Jurkat, Clone E6-1 (cell line): ENCODE results near the gene C3.

Experiments used
- DNase-seq: peaks from one replicate; pipeline ENCODE4 v3.0.0-alpha.2; 2011; ENCODE audit warnings: low read depth, low spot score
- H3K4me3 ChIP-seq: 2 replicates; pipeline ENCODE4 v1.5.1; 2011; ENCODE audit warnings: mild to moderate bottlenecking, low read length, control low read depth, moderate library complexity

Gene C3

DNA sequence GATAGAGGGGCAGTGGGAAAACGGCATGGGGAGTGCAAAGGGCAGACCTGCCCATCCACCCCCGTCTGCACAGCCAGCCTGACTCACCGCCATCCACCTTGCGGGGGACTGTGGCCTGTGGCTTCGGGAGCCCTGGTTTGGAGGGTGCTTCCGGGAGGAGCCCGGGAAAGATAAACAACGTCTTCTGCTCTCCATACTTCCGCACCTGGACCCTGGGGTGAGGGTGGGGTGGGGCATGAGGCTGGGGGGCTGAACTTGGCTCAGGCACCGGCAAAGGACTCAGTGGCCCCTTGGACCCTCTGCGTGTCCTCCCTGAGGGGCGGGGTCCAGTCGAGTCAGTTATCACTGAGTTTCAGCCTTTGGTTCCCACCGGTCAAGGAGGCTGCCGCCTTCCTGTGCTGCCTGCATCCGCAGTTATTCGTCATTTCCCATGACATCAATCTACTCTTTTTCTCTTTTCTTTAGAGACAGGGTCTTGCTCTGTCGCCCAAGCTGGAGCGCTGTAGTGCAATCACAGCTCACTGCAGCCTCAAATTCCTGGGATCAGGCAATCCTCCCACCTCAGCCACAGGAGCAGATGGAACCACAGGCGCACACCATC lies 13.7 kb upstream of the C3 start:
- no peak overlapping the region for H3K4me3 ChIP-seq
- no peak for DNase-seq

DNA sequence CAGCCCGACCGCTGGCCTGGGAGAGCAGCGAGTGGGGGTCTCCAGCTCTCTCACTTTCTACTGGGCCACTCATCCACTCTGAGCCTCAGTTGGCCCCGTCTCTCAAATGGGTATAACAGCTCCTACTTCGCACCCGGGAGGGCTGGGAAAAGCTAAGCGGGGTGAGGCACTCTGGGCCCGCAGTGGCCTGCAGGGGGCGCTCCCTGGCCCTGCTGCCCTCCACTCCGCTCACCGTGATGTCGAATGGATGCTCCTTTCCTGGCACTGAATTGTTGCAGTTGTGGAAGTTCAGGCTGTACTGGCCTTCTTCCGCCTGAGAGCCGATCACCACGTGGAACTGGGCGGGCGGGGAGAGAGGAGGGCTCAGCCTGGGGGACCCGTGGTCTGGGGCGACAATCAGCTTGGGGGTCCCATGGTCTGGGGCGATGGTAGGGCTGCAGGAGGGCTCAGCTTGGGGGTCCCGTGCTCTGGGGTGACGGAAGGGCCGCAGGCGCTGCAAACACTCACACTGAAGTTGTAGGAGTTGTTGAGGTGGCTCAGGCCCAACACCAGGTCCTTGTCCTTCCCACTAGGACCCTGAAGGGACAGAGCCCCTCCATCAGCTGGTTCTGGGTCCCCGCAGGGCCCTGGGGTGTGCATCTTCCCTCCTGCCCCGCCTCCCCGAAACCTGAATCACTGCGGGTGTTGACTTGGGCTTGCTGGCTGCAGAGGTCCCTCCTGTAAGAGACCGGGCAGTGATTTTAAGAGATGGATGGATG lies 13.1 kb upstream of the C3 start:
- no peak overlapping the region for H3K4me3 ChIP-seq
- DNase-seq = no peak

DNA sequence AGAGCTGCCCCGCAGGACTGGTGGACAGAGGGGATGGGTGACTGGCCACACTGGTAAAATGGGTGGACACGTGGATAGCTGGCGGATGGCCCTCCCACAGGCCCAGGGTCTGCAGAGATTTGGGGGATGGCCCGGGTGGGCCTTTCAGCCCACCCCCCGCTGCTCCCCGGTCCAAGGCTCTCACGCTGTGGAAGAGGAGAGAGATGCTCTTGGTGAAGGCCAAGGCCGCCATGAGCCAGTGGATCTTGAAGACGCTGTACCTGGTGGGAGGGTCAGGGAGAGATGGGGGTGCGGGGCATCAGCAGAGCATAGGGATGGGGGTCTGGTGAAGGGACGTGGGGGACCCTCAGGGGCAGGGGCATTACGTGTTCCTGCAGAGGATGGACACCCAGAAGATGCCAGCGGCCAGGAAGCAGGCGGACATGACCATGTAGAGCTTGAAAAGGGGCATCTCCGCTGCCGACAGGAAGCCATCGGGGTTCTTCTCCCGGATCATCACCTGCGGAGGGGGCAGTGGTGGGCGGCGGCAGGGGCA lies 12.4 kb upstream of the C3 start:
- H3K4me3 ChIP-seq = no peak overlapping the region
- DNase-seq = no peak

DNA sequence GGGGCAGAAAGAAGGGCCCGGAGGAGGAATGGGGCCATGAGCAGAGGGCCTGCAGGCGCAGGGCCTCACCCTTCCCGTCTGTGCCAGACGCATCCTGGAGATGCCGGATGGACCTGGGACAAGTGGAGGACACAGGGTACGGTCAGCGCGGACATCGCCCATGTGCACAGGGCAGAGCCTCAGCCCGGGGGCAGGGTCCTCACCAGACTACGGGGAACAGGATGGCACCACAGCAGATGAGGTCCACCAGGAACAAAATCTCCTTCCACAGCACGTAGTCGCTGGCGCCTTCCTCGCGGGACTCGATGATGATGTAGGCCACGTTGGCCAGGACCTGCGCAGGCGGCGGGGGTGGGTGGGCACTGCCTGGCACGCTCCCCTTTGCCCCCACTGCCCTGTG lies 11.4 kb upstream of the C3 start:
- no peak overlapping the region for H3K4me3 ChIP-seq
- no peak for DNase-seq

DNA sequence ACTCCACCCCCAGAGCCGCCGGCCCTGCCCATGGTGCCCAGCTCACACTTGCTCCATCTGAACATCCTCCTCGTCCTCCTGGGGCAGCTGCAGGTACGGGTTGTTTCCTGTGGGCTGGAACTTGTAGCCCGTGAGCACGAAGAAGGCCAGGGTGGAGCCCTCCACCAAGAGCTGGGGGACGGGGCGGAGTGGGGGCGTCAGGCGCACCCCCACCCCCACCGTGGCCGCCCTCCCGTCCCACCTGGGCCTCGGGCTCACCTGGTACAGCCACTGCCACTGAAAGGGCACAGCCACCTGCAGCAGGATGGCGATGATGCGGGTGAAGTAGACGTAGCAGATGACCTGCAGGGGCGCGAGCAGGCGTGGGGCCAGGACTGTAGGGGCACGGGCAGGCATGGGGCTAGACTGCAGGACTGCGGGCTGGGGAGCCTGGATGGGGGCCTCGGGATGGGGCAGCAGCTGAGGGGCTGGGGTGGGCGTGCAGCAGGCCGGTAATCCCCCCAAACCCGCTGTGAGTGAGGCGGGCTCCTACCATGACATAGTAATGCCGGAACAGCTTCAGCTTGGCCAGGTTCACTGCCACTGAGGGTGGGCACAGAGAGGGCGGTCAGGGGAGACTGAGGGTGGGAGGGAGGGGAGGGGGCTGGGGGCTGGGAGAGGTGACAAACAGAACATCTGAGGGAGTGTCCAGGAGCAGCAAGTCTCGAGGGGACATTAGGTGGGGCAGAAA lies 10.7 kb upstream of the C3 start:
- no peak for DNase-seq
- no peak overlapping the region for H3K4me3 ChIP-seq

DNA sequence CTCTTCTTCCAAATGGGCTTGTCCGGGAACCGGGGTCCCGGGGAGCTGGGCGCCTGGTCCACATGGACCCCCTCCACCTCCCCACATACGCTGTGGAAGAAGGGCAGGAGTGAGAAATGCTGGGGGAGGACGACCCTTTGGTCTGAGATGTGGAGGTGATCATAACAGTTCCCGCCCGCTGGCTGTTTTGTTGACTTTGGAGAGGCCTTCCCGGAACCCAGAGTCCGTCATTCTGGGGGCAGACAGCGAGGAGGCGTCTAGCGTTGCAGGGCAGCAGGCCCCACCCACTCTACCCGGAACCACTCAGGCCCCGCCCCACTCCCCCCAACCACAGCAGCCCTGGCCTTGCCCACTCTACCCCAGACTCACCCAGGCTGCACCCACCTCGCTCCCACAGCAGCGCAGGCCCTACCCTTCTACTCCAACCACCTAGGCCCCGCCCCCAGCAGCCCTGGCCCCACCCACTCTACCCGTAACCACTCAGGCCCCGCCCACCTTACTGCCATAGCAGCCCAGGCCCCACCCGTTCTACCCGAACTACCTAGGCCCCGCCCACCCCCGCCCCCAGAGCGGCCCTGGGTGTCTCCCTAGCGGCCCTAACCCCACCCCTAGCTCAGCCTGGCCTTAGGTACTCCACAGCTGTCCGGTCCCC lies 9.8 kb upstream of the C3 start:
- H3K4me3 ChIP-seq = no peak overlapping the region
- DNase-seq = no peak

DNA sequence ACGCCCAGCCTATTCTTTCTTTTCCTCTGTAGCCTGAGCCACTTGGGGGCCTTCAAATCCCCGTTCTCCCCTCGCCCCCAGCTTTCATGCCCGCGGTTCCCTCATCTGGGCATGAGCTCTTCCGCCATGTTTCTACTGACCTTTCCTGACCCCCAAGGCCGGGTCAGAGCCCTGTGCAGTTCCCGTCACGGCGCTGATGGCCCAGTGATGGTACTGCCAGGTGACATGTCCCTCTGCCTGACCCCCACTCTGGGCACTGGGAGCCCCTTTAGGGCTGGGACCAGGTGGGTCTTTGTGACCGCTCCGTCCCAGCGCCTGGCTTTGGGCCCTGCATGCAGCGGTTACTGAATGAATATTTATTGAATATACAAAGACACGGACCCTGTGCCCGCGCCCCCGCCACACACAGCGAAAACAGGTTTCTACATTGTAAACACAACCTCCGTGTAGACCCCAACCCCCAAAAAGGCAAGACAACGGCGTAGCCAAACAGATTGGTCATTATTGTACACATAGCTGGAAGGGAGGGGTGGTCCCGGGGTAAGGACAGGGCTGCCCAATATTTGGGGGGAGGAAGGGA lies 9.2 kb upstream of the C3 start:
- DNase-seq = no peak
- no peak overlapping the region for H3K4me3 ChIP-seq

DNA sequence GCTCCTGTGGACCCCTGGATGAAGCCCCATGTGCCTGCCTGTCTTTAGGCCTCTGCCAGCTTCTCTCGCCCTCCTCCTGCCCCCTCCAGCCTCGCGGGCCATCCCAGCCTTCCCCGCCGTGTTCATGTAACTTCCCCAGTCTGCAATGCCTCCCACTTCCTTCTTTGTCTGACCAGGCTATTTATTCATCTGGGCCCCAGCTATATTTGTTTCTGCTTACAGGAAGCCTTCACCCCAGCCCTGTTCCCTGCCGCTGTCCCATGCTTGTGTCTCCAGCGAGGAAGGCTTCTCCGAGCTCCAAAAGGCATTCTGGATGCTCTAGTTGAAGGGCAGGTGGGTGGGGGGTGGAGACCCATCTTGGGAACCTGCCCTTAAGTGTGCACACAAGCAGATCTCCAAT lies 7.9 kb upstream of the C3 start:
- no peak for DNase-seq
- no peak overlapping the region for H3K4me3 ChIP-seq

DNA sequence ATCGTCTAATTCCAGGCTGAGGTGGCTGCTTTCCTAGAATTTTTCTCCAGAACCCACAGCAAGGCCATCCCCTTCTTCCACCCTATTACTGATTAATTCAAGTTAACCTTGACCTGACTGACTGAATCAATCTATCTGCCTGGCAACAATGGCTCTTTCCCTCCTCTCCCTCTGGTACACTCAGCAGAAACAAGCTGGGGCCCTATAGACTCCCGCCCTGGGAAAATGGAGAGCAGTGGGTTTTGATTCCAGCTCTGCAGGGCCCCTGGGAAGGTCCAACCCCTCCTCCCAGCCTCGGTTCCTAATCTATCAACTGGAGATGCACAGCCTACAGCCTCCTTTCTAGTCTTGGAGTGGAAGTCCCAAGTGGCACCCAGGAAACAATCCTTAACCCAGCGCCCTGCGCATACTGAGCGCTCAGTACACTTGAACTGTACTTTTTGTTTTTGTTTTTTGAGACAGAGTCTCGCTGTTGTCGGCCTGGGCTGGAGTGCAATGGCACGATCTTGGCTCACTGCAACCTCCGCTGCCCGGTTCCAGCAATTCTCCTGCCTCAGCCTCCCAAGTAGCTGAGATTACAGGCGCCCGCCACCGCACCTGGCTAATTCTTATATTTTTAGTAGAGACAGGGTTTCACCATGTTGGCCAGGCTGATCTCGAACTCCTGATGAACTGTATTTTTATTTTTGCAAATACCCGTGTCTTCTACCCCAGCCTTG lies 5.2 kb upstream of the C3 start:
- no peak for DNase-seq
- no peak overlapping the region for H3K4me3 ChIP-seq

DNA sequence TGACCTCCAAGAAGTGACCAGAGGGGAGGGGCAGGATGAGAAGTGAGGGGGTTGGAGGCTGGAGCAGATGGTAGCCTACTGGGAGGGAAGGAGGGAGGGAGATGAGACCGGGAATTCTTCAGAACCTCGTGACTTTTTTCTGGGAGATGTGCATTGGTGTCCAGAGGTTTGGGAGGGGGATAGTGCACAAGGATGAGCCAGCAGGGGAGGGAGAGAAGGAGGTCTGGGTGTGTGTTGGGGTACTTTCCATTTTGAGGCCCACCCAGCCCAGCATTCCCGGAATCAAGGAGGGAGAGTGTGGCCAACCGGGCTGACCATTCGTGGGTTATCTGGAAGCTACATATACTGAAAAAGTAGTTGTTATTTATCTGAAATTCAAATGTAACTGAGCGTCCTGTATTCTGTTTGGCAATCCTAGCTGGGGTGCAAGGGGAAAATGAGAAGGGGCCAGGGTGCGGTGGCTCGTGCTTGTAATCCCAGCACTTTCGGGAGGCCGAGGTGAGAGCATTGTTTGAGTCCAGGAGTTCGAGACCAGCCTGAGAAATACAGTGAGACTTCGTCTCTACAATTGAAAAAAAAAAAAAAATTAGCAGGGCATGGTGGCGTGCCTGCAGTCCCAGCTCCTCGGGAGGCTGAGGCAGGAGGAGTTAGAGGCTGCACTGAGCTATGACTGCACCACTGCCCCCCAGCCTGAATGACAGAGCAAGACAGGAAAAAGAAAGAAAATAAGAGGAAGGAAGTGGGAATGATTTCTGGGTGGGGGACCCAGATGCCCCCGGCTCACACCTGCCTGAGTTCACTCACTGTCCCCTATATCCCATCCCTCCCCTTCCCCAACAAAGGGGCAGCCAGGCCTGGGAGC lies 4.4 kb upstream of the C3 start:
- DNase-seq = no peak
- H3K4me3 ChIP-seq = no peak overlapping the region

DNA sequence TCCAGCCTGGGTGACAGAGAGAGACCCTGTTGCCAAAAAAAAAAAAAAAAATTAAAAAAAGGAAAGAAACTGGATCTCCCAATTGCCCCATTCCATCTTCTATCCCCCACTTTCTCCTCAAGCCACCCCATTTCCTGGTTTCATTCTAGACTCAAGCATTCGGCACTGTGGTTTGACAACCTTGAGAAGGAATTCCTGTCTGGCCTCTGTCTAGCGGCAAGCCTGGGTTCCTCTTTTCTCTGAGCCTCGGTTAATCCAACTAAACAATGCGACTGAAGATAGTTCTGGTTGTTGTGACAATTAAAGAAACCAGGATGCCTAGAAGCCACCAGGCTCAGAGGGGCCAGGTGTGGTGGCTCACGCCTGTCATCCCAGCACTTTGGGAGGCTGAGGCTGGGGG lies 3.3 kb upstream of the C3 start:
- DNase-seq = no peak

DNA sequence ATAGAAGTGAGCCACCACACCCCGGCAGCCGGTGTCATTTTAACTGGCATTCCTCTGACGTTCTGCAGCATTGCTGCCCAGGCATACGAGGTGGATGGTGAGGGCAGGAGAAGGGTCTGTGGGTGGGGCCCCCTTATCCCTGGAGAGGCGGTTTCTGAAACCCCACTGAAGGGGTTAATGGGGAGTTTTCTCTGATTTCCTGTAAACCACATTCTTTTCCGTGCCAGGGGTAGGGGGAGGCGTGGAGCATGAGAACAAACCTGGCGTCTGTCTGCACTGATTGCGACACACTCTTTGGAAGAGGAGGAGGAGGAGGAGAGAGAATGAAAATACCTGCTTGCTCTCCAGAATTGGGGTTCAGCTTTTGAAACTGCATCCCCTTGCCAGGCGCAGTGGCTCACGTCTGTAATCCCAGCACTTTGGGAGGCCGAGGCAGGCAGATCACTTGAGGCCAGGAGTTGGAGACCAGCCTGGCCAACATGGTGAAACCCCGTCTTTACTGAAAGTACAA lies 2.7 kb upstream of the C3 start:
- no peak for DNase-seq
- H3K4me3 ChIP-seq = no peak overlapping the region

More for the DNA sequence above, 3.3 kb upstream of the C3 start:
- no peak overlapping the region for H3K4me3 ChIP-seq

DNA sequence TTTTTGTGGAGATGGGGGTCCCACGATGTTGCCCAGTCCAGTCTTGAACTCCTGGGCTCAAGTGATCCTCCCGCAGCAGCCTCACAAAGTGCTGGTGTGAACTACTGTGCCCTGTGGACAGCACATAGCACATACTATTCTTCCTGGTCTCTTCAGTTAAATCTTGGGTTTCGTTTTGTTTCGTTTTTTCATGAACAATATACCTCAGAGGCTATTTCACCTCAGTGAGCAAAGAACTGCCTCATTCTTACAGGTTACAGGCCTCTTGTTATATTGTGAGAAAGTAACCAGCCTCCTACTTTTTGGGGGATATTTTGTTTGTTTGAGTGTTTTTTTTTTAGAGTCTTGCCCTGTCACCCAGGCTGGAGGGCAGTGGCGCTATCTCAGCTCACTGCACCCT lies 1.3 kb upstream of the C3 start:
- no peak for DNase-seq
- H3K4me3 ChIP-seq = no peak overlapping the region

DNA sequence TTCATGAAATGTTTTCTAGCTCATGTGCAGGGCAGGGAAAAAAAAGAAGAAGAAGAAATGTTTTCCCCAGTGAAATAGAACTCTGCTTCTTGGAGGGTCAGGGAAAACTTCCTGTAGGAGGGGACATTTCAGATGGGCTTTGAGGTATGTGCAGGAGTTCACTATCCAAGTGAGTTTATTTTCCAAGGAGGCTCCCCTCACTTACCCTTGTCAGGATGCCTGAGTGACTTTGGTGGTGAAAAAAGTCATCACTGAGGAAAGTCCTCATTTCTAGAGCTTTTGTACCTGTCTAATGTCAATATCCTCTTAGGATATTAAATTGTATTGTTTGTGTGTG lies 656 bp upstream of the C3 start:
- DNase-seq = no peak
- no peak overlapping the region for H3K4me3 ChIP-seq

DNA sequence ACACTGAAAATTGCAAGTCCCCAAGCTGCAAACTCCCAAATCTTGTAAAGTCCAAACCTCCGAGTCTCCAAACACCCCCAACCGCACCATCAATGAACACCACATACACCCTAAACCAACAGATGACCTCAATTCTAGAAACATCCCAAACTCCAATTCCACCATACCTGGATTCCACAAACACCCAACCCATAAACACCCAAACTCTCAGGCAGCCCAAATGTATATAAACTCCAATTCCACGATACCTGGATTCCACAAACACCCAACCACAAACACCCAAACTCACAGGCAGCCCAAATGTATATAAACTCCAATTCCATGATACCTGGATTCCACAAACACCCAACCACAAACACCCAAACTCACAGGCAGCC lies 470 bp downstream of the C3 start:
- no peak for DNase-seq
- H3K4me3 ChIP-seq = no peak overlapping the region

DNA sequence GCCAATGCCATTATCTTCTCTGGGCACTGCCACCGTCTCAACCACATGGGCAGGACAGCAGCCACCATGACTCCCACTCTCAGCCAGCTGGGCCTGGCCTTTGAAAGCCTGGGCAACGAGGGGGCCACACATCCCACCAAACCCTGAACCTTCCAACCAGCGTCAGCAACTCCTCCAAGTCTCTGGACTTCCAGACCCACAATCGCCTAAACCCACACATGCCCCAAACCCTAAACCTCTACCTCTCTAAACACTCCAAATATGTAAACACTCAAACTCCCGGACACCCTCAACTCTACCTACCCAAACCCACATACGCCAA lies 949 bp downstream of the C3 start:
- no peak for DNase-seq
- no peak overlapping the region for H3K4me3 ChIP-seq

DNA sequence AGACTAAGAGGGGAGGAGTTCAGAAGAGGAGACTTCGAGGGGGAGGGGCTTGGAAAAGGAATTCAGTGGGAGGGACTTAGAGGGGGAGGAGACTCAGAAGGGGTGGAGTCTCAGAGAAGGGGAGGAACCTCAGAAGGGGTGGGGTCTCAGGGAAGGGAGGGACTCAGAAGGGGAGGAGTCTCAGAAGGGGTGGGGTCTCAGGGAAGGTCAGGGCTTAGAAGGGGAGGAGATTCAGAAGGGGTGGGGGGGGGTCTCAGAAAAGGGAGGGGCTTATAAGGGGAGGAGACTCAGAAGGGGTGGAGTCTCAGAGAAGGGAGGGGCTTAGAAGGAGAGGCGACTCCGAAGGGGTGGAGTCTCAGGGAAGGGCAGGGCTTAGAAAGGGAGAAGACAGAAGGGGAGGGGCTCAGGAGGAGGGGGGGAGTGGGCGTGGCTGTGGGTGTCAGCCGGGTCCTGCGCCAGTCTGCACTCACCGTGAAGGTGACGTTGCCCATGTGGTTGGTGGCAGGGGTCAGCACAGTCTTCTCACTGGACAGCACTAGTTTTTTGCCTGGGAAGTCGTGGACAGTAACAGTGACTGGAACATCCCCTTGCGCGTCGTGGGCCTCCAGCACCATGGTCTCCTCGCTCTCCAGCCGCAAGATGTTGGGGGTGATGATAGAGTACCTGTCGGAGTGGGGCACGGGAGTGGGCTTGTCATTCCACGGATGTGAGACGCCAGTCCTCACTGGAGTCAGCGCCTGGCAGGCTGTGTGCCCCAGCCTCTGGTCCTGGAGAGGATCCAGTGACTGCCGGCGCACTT lies 1.5 kb downstream of the C3 start:
- no peak overlapping the region for H3K4me3 ChIP-seq
- DNase-seq = peak; percentile 47
